HPDE6-E6E7 (cell line): Measurements from ENCODE around the gene XYLB.

Experiments used
- DNase-seq: peaks from one replicate; pipeline ENCODE4 v3.0.0; 2011; ENCODE audit warnings: missing footprints; ENCODE audit errors: extremely low spot score

Gene XYLB

GRCh38 chr3:38323060-38323459 lies 23.5 kb upstream of the XYLB start:
- DNase-seq = no peak

DNA sequence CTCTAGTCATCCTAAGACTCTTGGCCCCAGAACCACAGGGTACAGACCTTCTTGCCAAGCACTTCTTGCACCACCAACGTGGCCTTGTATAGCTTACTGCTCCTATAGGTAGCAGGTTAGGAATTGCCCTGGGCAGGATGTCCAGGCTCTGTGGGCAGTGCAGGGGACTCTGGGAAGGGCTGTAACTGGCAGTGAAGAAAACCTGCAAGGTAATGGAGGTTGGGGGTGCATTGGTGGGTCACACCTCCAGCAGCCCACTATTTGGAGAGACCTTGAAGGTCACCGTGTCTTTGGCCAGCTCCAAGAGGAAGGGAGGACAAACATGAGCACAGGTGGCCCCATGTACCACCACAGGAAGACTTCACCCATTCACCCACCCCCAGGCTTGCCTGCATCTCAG lies 21.3 kb upstream of the XYLB start:
- DNase-seq = no peak

DNA sequence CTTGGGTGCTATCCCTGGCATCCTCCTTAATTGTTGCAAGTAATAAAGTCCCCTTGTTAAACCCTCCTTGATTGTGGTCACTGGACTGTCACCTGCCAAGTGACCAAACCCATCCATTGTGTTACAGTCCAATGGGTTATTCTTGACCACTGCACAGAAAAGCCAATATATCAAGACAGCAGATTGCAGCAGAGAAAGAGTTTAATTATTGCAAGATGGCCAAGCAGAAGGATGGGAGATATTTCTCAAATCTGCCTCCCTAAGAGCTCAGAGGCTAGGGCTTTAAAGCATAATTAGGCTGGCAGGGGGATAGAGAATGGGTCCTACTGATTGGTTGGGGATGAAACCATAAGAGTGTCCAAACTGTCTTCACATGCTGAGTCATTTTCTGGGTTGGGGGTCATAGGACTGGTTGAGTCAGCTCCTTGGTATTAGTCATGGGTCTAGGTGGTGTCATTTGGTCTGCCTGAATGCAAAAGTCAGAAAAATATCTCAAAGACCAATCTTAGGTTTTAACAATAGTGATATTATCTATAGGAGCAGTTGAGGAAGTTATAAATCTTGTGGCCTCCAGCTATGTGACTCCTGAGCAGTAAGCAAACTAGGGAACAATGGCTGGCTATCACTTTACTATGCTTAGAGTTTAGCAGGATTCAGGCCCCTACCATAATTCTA lies 19.1 kb upstream of the XYLB start:
- DNase-seq = peak; percentile 2

- no peak for DNase-seq
These were observed 15.1 kb upstream of the XYLB start for GRCh38 chr3:38331257-38332022.

DNA sequence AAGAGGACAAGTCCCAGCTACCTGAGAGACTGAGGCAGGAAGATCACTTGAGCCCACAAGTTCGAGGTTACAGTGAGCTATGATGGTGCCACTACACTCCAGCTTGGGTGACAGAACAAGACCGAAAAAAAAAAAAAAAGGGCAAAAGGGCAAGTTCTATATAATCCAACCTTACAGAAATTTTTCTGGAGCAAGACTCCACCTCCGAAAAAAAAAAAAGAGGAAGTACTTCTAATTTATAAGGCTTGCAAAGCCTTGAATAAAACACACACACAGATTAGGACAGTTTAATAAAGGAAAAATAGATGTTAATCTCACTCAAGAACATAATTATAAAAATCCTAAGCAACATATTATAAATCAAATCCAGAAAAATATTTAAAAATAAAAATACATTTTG lies 14.4 kb upstream of the XYLB start:
- no peak for DNase-seq

GRCh38 chr3:38334142-38335055 lies 12.2 kb upstream of the XYLB start:
- DNase-seq = no peak

GRCh38 chr3:38335263-38335662 lies 11.3 kb upstream of the XYLB start:
- no peak for DNase-seq

- DNase-seq = no peak
These were observed 8.9 kb upstream of the XYLB start for GRCh38 chr3:38337703-38338102.

DNA sequence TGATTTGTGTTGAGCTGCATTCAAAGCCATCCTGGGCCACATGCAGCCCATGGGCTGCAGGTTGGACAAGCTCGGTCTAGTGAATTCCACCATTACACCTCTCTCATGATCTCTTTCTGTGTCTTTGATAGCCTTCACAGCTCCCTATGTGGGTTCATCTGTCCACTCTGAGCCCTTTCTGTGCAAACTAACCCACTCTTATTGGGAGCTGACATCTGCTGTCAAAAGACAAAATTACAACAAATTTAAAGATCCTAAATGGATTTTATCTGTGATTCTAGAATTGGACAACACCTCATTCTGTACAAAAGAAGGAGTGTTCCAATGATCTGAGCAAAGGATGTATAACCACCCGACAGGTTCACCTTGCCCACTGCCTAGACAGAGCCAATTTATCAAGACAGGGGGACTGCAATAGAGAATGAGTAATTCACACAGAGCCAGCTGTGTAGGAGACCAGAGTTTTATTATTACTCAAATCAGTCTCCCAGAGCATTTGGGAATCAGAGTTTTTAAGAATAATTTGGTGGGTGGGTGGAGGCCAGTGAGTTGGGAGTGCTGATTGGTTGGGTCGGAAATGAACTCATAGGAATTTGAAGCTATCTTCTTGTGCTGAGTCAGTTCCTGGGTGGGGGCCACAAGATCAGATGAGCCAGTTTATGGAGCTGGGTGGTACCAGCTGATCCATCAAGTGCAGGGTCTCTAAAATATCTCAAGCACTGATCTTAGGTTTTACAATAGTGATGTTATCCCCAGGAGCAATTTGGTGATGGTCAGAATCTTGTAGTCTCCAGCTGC lies 2.6 kb upstream of the XYLB start:
- no peak for DNase-seq

DNA sequence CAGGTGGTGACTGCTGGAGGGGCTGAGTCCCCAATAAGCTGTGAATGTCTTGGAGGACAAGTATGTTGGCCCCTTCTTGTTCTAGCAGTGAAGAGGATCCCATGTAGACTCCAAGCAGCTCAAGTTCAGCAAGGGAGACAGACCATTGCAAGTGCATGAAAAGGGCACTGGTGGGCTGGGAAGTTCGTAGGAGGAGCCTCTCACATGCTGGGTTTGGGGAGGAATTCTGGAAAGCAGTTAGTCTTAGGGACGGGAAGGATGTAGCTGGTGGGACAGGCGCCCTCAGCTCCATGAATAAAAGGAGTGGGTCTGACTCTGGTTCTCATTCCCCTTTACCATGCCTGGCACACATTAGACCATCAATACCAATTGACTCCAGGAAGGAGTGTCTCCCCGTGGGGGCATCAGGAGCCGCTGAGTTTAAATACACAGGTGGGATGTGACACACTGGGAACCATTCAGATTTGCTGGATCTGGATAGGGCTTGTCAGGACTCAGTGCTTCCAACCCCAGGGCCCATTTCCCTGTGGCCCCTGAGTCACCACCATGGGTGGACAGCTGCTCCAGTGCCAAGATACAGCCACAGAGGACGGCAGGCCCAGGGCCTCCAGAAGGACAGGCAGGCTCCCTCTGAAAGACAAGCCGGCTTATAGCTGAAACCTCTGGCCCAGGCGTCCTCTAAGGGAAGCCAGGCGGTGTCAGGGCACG lies 552 bp upstream of the XYLB start:
- DNase-seq = no peak

GRCh38 chr3:38347421-38348200 lies 1.0 kb downstream of the XYLB start:
- no peak for DNase-seq

DNA sequence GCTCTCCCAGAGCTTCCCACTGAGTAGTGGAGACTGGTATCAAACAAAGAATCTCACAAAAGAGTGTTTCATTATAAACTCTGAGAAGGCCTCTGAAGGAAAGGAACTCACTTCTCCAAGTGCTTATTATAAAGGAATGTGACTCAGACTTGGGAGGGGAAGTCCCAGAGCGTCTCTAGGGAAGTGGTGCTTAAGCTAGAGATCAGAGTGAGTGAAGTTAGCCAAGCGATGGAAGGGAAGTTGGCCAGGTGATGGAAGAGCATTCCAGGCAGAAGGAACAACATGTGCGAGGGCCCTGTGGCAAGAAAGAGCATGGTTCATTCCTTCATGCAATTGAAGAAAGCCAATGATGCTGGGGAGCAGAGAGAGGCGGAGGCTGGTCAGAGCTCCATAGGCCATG lies 2.3 kb downstream of the XYLB start:
- DNase-seq = peak; percentile 1

GRCh38 chr3:38349684-38350359 lies 3.2 kb downstream of the XYLB start:
- no peak for DNase-seq

DNA sequence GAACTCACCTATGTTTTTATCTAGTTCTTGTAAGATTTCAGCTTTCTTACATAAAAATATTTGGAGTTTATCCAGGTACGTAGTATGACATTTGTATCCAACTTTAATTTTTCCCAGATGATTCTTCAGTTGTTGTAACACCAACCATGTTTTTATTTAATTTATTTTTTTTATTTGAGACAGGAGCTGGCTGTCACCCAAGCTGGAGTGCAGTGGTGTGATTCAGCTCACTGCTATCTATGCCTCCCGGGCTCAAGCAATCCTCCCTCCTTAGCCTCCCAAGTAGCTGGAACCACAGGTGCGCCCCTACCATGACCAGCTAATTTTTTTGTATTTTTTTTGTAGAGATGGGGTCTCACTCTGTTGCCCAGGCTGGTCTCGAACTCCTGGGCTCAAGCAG lies 6.6 kb downstream of the XYLB start:
- DNase-seq = no peak

- no peak for DNase-seq
These were observed 8.2 kb downstream of the XYLB start for GRCh38 chr3:38354588-38355330.

- DNase-seq = no peak
These were observed 12.5 kb downstream of the XYLB start for GRCh38 chr3:38359038-38359437.

- DNase-seq = no peak
These were observed 13.8 kb downstream of the XYLB start for GRCh38 chr3:38360345-38360744.

- DNase-seq = no peak
These were observed 14.9 kb downstream of the XYLB start for GRCh38 chr3:38361496-38361895.

GRCh38 chr3:38362825-38363224 lies 16.2 kb downstream of the XYLB start:
- DNase-seq = no peak
